Mucosa of descending colon (tissue), 3 donors: ENCODE data around the gene GRIN3B. TPM values are rescaled to one million over a fixed set of nuclear protein-coding genes. Genes with fewer than 3 reads are reported as not detected.

Experiments used
- ATAC-seq: fragments of 200-7000 bp; cut with Tn5 transposase; one replicate; pipeline ENCODE4 v1.9.1; 2020; ENCODE audit warnings: mild to moderate bottlenecking, moderate library complexity
- DNase-seq, 3 donors: peaks; one replicate each; pipeline ENCODE4 v3.0.0-alpha.2; 2020
- H3K36me3 ChIP-seq: fragments of 200-600 bp; one replicate; pipeline ENCODE4 v1.8.0; 2021; ENCODE audit warnings: low read depth, mild to moderate bottlenecking
- H3K4me1 ChIP-seq: fragments of 200-600 bp; one replicate; pipeline ENCODE4 v1.8.0; 2021; ENCODE audit warnings: low read depth, mild to moderate bottlenecking
- H3K4me3 ChIP-seq: fragments of 200-600 bp; one replicate; pipeline ENCODE4 v1.8.0; 2021; ENCODE audit warnings: mild to moderate bottlenecking
- H3K9me3 ChIP-seq: fragments of 200-600 bp; one replicate; pipeline ENCODE4 v1.8.0; 2021; ENCODE audit warnings: mild to moderate bottlenecking
- CTCF ChIP-seq: fragments of 200-600 bp; IDR thresholded peaks from one replicate; pipeline ENCODE4 v1.8.0; 2022; ENCODE audit warnings: antibody characterized with exemption, mild to moderate bottlenecking
- intact Hi-C, 2 donors: fragments of 100-400 bp; cut with DNase I in 1 of 2; cut with micrococcal nuclease in 1 of 2; formaldehyde crosslinking; loops; one replicate each; pipeline versions ENCODE4 v1.11.0 to v1.11.1; 2022; cut with DNase I, micrococcal nuclease
- total RNA-seq, 3 donors: library from RNA; stranded (reverse); fragmentation: NEBNext Ultra II Directional in 2 of 3; extraction: Animal tissue kit (Norgen Biotek cat#: 25700) in 2 of 3; gene quantifications; one replicate each; pipeline versions ENCODE4 v1.2.1 to v1.2.4, GENCODE V29; 2021 to 2023
- donor health status: DM: no; HTN: no; CAD: no; lungs with moderate emphysema.
- donor health status: DM: no; HTN: no; CAD: no.
- donor health status: DM: no; HTN: yes; CAD: no.

GRIN3B gene
- total RNA-seq, 3 donors from 2014 or later, result not detected

- H3K36me3 ChIP-seq, result no peaks in the 10 kb centered on the region
- DNase-seq, result peak; percentile 92 to 95 (median 94)
- no peak overlapping the region for H3K4me3 ChIP-seq
- TF ChIP-seq CTCF, result no peak
- intact Hi-C loops, result no loop called here
- peak; percentile 72 for ATAC-seq
- no peaks in the 10 kb centered on the region for H3K9me3 ChIP-seq
- peaks cover 41% of the 10 kb centered on the region for H3K4me1 ChIP-seq
These were observed 41.8 kb downstream of the GRIN3B start for GRCh38 chr19:1041835-1042685.

GRCh38 chr19:1042689-1043511 lies 42.7 kb downstream of the GRIN3B start:
- intact Hi-C loops, result no loop called here
- H3K4me3 ChIP-seq, result no peak overlapping the region
- H3K36me3 ChIP-seq, result no peaks in the 10 kb centered on the region
- H3K4me1 ChIP-seq, result peaks cover 41% of the 10 kb centered on the region
- no peaks in the 10 kb centered on the region for H3K9me3 ChIP-seq
- no peak for TF ChIP-seq CTCF
- ATAC-seq (peak; percentile 4), DNase-seq (peak; percentile 60 to 75 (median 74))

GRCh38 chr19:1045247-1045603 lies 45.0 kb downstream of the GRIN3B start:
- peaks cover 29% of the 10 kb centered on the region for H3K4me1 ChIP-seq
- H3K9me3 ChIP-seq, result no peaks in the 10 kb centered on the region
- H3K4me3 ChIP-seq, result no peak overlapping the region
- H3K36me3 ChIP-seq, result no peaks in the 10 kb centered on the region
- intact Hi-C loops, result no loop called here
- DNase-seq, result peak; percentile 69 to 88 (median 73)
- TF ChIP-seq CTCF, result no peak
- ATAC-seq, result peak; percentile 20

- DNase-seq (peak in 1 of 3 donors; percentile 54), ATAC-seq (no peak)
- H3K36me3 ChIP-seq, result no peaks in the 10 kb centered on the region
- no peaks in the 10 kb centered on the region for H3K9me3 ChIP-seq
- H3K4me3 ChIP-seq, result no peak overlapping the region
- TF ChIP-seq CTCF, result no peak
- intact Hi-C loops, result no loop called here
- H3K4me1 ChIP-seq, result peaks cover 20% of the 10 kb centered on the region
These were observed 46.0 kb downstream of the GRIN3B start for GRCh38 chr19:1046117-1046626.

GRCh38 chr19:1046836-1047695 lies 46.8 kb downstream of the GRIN3B start:
- intact Hi-C loops, result no loop called here
- H3K4me1 ChIP-seq, result peaks cover 12% of the 10 kb centered on the region

More at GRCh38 chr19:1046836-1047695, 46.8 kb downstream of the GRIN3B start:
- DNase-seq (peak in 2 of 3 donors; percentile 30 to 63), ATAC-seq (no peak)
- H3K9me3 ChIP-seq, result no peaks in the 10 kb centered on the region
- TF ChIP-seq CTCF, result no peak
- H3K4me3 ChIP-seq, result no peak overlapping the region
- H3K36me3 ChIP-seq, result no peaks in the 10 kb centered on the region
